PFSK-1 (cell line): ENCODE data around the gene NEGR1.

Experiments
- FOXP2 ChIP-seq: optimal IDR thresholded peaks from 2 replicates; pipeline ENCODE3; 2011; ENCODE audit warnings: borderline replicate concordance, control low read depth, inconsistent platforms; ENCODE audit not compliant: insufficient read depth; ENCODE audit errors: extremely low read length, extremely low read depth
- POLR2AphosphoS5 ChIP-seq: IDR thresholded peaks from 2 replicates; pipeline ENCODE4 v1.6.1; 2012; ENCODE audit warnings: low read depth, mild to moderate bottlenecking, control low read depth, low read length, moderate library complexity
- TAF1 ChIP-seq: IDR thresholded peaks from 2 replicates; pipeline ENCODE4 v1.6.1; 2012; ENCODE audit warnings: low read length, control low read depth, borderline replicate concordance; ENCODE audit not compliant: insufficient read depth
- TF ChIP-seq, protein P1 (sequence below), 2 experiments: IDR thresholded peaks; 2 replicates each; pipeline versions ENCODE4 v1.6.1 to v1.8.0; 2011 to 2012; ENCODE audit warnings: low read depth in 2 of 2, low read length in 2 of 2, control low read depth in 1 of 2, inconsistent platforms in 1 of 2, mild to moderate bottlenecking in 1 of 2, moderate library complexity in 1 of 2; ENCODE audit not compliant: insufficient read depth in 1 of 2

DNA sequence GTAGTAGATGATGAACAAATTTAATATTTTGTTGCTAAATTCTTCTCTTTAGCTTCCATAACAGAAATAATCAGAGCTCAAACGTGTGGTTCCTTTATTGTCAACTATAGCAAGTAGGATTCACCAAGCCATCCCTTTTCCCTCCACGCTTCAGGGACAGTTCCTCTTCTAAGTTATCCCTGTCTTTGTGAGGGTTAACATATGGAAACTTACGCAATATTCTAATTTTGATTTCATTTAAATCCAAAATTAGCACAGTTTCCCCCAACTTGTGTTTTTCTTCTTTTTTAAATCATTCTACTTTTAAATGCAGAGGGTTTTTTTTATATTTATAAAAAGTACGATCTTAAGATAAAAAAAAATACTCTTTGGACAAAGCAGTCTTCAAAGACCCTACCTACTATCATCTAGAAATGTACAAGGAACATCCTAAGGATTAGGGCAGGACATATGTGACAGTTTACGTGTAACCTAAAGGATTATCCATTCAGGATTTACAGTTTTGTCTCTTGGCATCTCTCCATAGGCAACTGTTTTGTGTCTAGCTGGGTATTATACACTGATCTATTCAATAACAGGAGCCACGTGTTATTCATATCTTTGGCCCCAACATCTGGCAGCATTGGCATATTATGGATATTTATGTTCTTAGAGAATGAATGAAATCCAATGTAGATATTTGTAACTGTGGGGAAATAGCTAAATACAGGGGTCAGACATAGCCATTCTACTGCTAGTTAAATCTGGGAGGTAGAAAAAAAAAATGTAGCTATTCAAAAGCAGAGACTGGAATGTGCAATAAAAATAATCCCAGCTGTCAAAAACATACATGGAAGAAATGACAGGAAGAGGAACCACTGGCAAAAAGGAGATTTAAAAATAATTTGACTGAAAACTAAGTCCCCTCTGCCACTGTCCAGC, 272.9 kb downstream of the NEGR1 start:
- TF ChIP-seq TAF1 (no peak), POLR2AphosphoS5 (no peak), FOXP2 (no peak)
- TF ChIP-seq, protein P1, sequence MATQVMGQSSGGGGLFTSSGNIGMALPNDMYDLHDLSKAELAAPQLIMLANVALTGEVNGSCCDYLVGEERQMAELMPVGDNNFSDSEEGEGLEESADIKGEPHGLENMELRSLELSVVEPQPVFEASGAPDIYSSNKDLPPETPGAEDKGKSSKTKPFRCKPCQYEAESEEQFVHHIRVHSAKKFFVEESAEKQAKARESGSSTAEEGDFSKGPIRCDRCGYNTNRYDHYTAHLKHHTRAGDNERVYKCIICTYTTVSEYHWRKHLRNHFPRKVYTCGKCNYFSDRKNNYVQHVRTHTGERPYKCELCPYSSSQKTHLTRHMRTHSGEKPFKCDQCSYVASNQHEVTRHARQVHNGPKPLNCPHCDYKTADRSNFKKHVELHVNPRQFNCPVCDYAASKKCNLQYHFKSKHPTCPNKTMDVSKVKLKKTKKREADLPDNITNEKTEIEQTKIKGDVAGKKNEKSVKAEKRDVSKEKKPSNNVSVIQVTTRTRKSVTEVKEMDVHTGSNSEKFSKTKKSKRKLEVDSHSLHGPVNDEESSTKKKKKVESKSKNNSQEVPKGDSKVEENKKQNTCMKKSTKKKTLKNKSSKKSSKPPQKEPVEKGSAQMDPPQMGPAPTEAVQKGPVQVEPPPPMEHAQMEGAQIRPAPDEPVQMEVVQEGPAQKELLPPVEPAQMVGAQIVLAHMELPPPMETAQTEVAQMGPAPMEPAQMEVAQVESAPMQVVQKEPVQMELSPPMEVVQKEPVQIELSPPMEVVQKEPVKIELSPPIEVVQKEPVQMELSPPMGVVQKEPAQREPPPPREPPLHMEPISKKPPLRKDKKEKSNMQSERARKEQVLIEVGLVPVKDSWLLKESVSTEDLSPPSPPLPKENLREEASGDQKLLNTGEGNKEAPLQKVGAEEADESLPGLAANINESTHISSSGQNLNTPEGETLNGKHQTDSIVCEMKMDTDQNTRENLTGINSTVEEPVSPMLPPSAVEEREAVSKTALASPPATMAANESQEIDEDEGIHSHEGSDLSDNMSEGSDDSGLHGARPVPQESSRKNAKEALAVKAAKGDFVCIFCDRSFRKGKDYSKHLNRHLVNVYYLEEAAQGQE (IDR thresholded peaks at IDR 0.05; ENCODE audit: insufficient read depth in 1 of 2, low read depth in 2 of 2, low read length in 2 of 2): no peak
